Neutrophil (primary cell): ENCODE data around the gene TMEM203.

Source experiments
- H3K27ac ChIP-seq: fragments of 200-600 bp; sonication (generic); 2 replicates; pipeline ENCODE4 v1.5.1; 2016; ENCODE audit warnings: mild to moderate bottlenecking, moderate library complexity
- H3K27me3 ChIP-seq: fragments of 200-600 bp; sonication (generic); 2 replicates; pipeline ENCODE4 v1.6.0; 2016; ENCODE audit warnings: mild to moderate bottlenecking
- H3K36me3 ChIP-seq: fragments of 200-600 bp; sonication (generic); 2 replicates; pipeline ENCODE4 v1.5.1; 2017
- H3K4me1 ChIP-seq, 2 experiments: fragments of 200-600 bp in 1 of 2; sonication (generic) in 1 of 2; 1 replicate in 1 of 2; 2 replicates in 1 of 2; pipeline versions ENCODE4 v1.5.1 to v1.6.1; 2013 to 2016; ENCODE audit warnings: low read depth in 1 of 2, low read length in 1 of 2, mild to moderate bottlenecking in 1 of 2, moderate library complexity in 1 of 2; ENCODE audit not compliant: control insufficient read depth in 1 of 2, insufficient read depth in 1 of 2
- H3K4me3 ChIP-seq, 2 experiments: fragments of 200-600 bp in 1 of 2; sonication (generic) in 1 of 2; 1 replicate in 1 of 2; 2 replicates in 1 of 2; pipeline ENCODE4 v1.5.1; 2013 to 2016; ENCODE audit warnings: low read depth in 1 of 2, low read length in 1 of 2, mild to moderate bottlenecking in 1 of 2, moderate library complexity in 1 of 2
- H3K9me3 ChIP-seq: fragments of 200-600 bp; sonication (generic); 2 replicates; pipeline ENCODE4 v1.5.1; 2016
- TF ChIP-seq, protein P1 (sequence below): fragments of 200-600 bp; sonication (generic); IDR thresholded peaks from 2 replicates; pipeline ENCODE4 v1.5.1; 2016; ENCODE audit warnings: antibody characterized with exemption

Gene TMEM203

DNA sequence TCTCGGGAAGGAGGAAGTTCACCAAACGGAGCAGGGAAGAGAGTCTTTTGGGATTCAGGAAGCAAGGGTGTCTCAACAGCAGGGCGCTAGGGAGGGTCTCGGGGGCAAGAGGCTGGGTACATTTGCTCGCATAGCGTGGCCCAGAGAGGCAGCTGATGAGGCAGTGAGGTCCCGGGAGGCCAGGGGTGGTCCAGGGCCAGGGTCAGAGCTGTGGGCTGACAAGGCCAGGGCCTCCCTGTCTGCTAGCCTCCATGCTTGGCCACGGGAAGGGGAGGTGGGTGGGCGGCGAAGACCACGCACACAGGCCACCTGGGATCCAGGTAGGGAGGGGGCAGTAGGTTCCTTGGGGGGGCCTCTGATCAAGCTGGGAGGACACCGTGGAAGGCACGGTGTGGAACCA lies 6.1 kb upstream of the TMEM203 start:
- peaks cover 13% of the 10 kb centered on the region in 2 experiments for H3K4me1 ChIP-seq
- TF ChIP-seq, protein P1, sequence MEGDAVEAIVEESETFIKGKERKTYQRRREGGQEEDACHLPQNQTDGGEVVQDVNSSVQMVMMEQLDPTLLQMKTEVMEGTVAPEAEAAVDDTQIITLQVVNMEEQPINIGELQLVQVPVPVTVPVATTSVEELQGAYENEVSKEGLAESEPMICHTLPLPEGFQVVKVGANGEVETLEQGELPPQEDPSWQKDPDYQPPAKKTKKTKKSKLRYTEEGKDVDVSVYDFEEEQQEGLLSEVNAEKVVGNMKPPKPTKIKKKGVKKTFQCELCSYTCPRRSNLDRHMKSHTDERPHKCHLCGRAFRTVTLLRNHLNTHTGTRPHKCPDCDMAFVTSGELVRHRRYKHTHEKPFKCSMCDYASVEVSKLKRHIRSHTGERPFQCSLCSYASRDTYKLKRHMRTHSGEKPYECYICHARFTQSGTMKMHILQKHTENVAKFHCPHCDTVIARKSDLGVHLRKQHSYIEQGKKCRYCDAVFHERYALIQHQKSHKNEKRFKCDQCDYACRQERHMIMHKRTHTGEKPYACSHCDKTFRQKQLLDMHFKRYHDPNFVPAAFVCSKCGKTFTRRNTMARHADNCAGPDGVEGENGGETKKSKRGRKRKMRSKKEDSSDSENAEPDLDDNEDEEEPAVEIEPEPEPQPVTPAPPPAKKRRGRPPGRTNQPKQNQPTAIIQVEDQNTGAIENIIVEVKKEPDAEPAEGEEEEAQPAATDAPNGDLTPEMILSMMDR = no peak
- H3K27ac ChIP-seq = no peak overlapping the region
- H3K9me3 ChIP-seq = no peaks in the 10 kb centered on the region
- no peaks in the 10 kb centered on the region for H3K27me3 ChIP-seq
- H3K4me3 ChIP-seq = no peak overlapping the region
- peaks cover 44% of the 10 kb centered on the region for H3K36me3 ChIP-seq

DNA sequence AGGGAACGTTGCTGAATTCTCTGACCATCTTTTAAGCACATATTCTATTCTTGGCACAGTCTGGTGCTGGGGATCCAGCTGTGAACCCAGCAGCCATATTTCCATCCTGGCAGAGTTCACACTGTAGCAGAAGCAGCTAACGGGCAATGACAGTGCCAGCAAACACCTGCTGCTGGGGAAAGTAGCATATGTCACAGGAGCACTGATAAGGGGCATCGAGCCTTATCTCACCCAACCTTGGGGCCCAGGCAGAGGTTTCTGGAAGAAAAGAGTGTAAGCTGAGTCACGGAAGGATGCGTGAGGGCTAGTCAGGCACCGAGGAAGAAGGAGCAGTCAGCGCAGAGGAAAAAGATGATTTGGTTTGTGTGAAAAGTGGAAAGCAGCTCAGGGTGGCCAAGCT lies 1.2 kb upstream of the TMEM203 start:
- peak overlapping the region; percentile 94 to 99 for H3K4me3 ChIP-seq
- no peaks in the 10 kb centered on the region for H3K9me3 ChIP-seq
- peaks cover 35 to 38% of the 10 kb centered on the region in 2 experiments for H3K4me1 ChIP-seq
- no peaks in the 10 kb centered on the region for H3K36me3 ChIP-seq
- no peaks in the 10 kb centered on the region for H3K27me3 ChIP-seq
- peak overlapping the region; percentile 4 for H3K27ac ChIP-seq
- TF ChIP-seq, protein P1 = no peak

GRCh38 chr9:137204731-137205125 lies 720 bp downstream of the TMEM203 start:
- Histone ChIP-seq H3K36me3 (no peaks in the 10 kb centered on the region), H3K4me3 (peak overlapping the region; percentile 94 to 99), H3K4me1 (peaks cover 43 to 47% of the 10 kb centered on the region in 2 experiments), H3K27ac (peak overlapping the region; percentile 88), H3K9me3 (no peaks in the 10 kb centered on the region), H3K27me3 (peaks cover 3% of the 10 kb centered on the region)
- TF ChIP-seq, protein P1 = no peak

DNA sequence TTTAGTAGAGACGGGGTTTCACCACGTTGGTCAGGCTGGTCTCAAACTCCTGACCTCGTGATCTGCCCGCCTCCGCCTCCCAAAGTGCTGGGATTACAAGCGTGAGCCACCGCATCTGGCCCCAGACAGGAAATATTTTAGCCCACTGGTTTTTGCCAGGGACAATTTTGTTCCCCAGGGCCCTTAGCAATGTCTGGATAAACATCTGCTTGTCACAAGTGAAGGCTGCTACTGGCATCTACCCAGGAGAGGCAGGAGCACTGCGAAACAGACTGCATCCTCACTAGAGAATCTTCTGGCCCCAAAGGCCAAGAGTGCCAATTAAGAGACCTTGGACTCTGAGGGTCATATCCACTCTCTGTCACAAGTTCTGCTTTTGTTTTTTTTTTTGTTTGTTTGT lies 2.5 kb downstream of the TMEM203 start:
- Histone ChIP-seq H3K27ac (no peak overlapping the region), H3K27me3 (peaks cover 15% of the 10 kb centered on the region), H3K36me3 (no peaks in the 10 kb centered on the region), H3K4me1 (peaks cover 51 to 52% of the 10 kb centered on the region in 2 experiments), H3K4me3 (no peak overlapping the region), H3K9me3 (no peaks in the 10 kb centered on the region)
- TF ChIP-seq, protein P1 = no peak

- H3K4me3 ChIP-seq = peak overlapping the region; percentile 77 to 93
- H3K27ac ChIP-seq = peak overlapping the region; percentile 87
- H3K9me3 ChIP-seq = no peaks in the 10 kb centered on the region
- TF ChIP-seq, protein P1 = no peak
- H3K27me3 ChIP-seq = peaks cover 15% of the 10 kb centered on the region
- H3K4me1 ChIP-seq = peaks cover 36 to 37% of the 10 kb centered on the region in 2 experiments
- H3K36me3 ChIP-seq = no peaks in the 10 kb centered on the region
Measured at GRCh38 chr9:137201205-137201868, 4.1 kb downstream of the TMEM203 start.
